IPS-11a (cell line): ENCODE measurements around the gene ASL.
"Not testable (repeated sequence)": the region's sequence is repeated elsewhere in the genome, so short reads cannot be mapped to it uniquely, and the experiment has no call there.

ENCODE experiments used
- H3K4me3 ChIP-seq: one replicate; pipeline ENCODE4 v1.5.1; 2013; ENCODE audit warnings: low read depth, low read length, control low read depth

Gene ASL

GRCh38 chr7:66076462-66077329 lies 1.1 kb downstream of the ASL start:
- peak overlapping the region; percentile 78 for H3K4me3 ChIP-seq

DNA sequence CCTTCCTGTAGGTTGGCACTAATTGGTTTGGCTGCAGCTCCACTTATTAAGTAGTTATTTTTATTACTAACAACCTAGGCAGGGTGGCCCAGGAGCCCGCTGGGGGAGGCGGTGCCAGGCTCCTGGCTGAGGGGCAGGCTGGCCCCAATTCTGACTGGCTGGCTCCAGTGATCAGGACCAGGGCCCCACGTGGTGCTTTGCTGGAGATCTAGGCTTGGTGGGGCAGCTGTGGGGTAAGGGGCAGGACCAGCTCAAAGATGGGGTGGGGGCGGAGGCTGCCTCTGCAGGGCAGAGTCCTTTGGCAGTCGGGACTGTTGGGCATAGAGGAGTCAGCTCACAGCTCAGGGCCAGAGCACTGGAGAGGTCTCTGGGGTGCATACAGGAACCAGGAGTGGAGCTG lies 2.4 kb downstream of the ASL start:
- H3K4me3 ChIP-seq: no peak overlapping the region

GRCh38 chr7:66082083-66082482 lies 6.5 kb downstream of the ASL start:
- H3K4me3 ChIP-seq: no peak overlapping the region

- no peak overlapping the region for H3K4me3 ChIP-seq
Observed at GRCh38 chr7:66082886-66083415, 7.3 kb downstream of the ASL start.

DNA sequence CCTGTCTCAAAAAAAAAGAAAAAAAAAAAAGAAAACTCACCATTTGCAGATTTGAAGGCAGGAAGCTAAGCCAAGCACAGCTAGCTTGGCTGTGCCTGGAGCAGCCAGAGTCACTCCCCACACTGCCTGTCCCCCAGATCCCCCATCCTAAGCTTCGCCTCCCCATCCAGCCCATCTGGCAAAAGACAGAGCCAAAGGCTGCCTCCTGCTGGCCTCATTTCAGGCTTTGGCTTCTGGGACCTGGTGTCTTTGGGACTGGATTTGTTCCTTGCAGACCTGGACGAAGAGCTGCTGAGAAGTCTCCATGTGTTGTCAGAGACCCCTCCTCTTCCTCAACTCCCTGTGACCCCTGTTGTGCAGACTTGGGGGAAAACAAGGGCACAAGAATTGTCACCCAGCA lies 8.1 kb downstream of the ASL start:
- no peak overlapping the region for H3K4me3 ChIP-seq

GRCh38 chr7:66088861-66089838 lies 13.5 kb downstream of the ASL start:
- no peak overlapping the region for H3K4me3 ChIP-seq

DNA sequence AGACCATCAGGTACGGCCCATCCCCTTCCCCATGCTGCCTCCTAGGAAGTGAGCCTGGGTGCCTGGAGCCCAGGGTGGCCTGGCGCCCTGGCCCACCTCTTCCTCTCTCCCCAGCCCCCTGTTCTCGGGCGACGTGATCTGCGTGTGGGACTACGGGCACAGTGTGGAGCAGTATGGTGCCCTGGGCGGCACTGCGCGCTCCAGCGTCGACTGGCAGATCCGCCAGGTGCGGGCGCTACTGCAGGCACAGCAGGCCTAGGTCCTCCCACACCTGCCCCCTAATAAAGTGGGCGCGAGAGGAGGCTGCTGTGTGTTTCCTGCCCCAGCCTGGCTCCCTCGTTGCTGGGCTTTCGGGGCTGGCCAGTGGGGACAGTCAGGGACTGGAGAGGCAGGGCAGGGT lies 17.0 kb downstream of the ASL start:
- H3K4me3 ChIP-seq: no peak overlapping the region

DNA sequence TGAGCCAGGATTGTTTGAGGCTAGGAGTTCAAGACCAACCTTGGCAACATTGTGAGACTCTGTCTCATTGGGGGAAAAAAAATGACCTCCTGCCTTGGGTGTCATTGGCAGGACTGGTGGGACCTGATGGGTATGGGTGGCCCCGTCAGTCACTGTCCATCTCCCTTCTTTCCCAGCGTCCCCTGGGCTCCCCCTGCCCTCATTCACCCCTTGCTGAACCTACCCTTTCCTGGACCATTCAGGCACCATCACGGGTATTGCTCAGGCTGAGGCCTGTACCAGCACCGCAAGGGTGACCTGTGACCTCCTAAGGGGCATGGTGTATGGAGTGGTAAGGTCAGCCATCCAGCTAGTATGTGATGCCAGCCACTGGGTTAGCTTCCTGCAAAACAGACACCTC lies 19.4 kb downstream of the ASL start:
- no peak overlapping the region for H3K4me3 ChIP-seq

- no peak overlapping the region for H3K4me3 ChIP-seq
Observed at GRCh38 chr7:66099232-66099550, 23.6 kb downstream of the ASL start.

DNA sequence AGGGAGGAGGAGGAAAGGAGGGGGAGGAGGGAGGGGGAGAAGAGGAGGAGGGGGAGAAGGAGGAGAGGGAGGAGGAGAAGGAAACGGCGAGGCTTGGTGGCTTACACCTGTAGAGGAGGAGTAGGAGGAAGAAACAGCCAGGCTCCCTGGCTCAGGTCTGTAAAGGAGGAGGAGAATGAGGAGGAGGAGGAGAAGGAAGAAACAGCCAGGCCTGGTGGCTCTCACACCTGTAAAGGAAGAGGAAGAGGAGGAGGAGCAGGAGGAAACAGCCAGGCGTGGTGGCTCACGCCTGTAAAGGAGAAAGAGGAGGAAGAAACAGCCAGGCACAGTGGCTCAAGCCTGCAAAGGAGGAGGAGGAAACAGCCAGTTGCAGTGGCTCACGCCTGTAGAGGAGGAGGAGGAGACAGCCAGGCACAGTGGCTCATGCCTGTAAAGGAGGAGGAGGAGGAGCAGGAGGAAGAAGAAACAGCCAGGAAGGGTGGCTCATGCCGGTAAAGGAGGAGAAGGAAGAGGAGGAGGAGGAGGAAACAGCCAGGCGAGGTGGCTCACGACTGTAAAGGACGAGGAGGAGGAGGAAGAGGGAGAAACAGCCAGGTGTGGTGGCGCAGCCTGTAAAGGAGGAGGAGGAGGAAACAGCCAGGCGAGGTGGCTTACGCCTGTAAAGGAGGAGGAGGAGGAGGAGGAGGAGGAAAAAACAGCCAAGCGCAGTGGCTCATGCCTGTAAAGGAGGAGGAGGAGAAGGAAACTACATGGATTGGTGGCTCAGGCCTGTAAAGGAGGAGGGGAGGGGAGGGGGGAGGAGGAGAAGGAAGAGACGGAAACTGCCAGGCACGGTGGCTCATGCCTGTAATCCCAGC lies 24.2 kb downstream of the ASL start:
- no peak overlapping the region for H3K4me3 ChIP-seq

DNA sequence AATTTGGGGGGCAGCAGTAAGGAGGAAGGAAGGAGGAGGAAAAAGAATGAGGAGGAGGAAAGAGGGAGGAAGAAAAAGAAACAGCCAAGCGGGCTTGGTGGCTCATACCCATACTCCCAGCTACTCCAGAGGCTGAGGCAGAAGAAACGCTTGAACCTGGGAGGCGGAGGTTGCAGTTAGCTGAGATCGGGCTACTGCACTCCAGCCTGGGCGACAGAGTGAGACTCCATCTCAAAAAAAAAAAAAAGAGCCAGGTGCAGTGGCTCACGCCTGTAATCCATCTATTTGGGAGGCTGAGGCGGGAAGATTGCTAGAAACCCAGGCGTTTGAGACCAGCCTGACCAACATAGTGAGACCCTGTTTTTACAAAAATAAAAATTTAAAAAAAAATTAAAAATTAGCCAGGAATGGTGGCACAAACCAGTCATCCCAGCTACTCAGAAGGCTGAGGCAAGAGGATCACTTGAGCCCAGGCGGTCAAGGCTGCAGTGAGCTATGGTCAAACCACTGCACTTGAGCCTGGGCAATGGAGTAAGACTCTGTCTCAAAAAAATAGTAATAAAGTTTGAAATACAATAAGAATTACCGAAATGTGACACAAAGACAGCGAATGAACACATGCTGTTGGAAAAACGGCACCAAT lies 24.9 kb downstream of the ASL start:
- H3K4me3 ChIP-seq: no peak overlapping the region

GRCh38 chr7:66102168-66102567 lies 26.5 kb downstream of the ASL start:
- not testable (repeated sequence) for H3K4me3 ChIP-seq

- H3K4me3 ChIP-seq: not testable (repeated sequence)
Observed at GRCh38 chr7:66103994-66104393, 28.4 kb downstream of the ASL start.

GRCh38 chr7:66105263-66105748 lies 29.7 kb downstream of the ASL start:
- H3K4me3 ChIP-seq: no peak overlapping the region

GRCh38 chr7:66108410-66108809 lies 32.8 kb downstream of the ASL start:
- H3K4me3 ChIP-seq: not testable (repeated sequence)

DNA sequence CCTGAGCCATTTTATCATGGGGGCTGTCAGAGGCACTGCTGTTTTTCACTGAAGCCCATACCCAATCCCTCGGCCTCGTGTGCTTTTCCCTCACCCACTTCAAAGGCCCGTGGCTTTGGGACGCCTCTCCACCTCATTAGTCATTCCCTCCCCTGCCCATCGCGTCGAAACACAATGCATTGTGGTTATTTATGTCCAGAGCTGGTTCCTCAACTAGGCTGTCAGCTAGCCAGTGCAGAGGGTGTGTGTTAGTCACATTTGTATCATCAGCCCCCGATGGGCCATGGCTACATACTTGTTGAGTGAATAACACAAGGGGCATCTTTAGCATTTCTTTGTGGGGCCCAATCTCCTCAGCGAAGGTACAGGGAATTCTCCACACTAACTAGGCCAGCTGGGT lies 35.2 kb downstream of the ASL start:
- no peak overlapping the region for H3K4me3 ChIP-seq

GRCh38 chr7:66114743-66115649 lies 39.4 kb downstream of the ASL start, which contains the start of gene CRCP:
CRCP (plus strand) TSS chr7:66114847; CDS start chr7:66114963, 116 bp downstream.
- H3K4me3 ChIP-seq: peak within 1 kb of the TSS; percentile 89

GRCh38 chr7:66116680-66117420 lies 41.2 kb downstream of the ASL start:
- H3K4me3 ChIP-seq: not testable (repeated sequence)
